PC-9 (cell line): ENCODE measurements around the gene CLEC16A.

Experiments used
- CTCF ChIP-seq: fragments of 200-600 bp; sonication (generic); conservative IDR thresholded peaks from 2 replicates; pipeline ENCODE4 v1.6.1; 2017; ENCODE audit warnings: mixed run types, antibody characterized with exemption, mild to moderate bottlenecking, moderate library complexity
- EZH2 ChIP-seq: fragments of 200-600 bp; sonication (generic); IDR thresholded peaks from 2 replicates; pipeline ENCODE4 v1.8.0; 2017; ENCODE audit warnings: antibody characterized with exemption, low read depth

DNA sequence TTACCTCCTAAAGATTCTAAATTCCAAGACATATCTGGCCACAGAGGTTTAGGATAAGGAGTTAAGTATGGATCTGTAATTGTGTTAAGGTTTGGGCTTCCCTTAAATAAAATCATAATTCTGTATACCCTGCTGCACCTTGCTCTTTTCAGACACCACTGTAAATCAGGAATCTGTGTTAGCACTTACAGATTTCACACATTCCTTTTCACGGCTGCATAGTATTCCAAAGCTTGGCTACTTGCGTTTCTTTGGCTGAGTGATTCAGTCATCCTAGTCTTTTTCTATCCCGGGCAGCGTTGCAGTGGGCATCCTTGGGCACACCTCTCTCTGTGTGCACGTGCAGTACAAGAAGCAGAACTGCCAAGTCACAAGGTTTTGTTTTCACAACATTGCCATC lies 205.8 kb downstream of the CLEC16A start:
- no peak for TF ChIP-seq CTCF
- TF ChIP-seq EZH2 = no peak
